ENCODE measurements around the gene PPP2R2D. TPM values are rescaled to one million over a fixed set of nuclear protein-coding genes. Genes with fewer than 3 reads are reported as not detected.

Gene PPP2R2D
- total RNA-seq, 1 donor: 23.9 TPM

- H4K20me1 ChIP-seq (ENCODE audit: insufficient read depth, low read length): no peaks in the 10 kb centered on the region
- H3K4me2 ChIP-seq (ENCODE audit: insufficient read depth, low read length): no peak overlapping the region
- no peak overlapping the region for H3K4me3 ChIP-seq (ENCODE audit: insufficient read depth, low read length)
- H3K27me3 ChIP-seq (ENCODE audit: insufficient read depth, low read length): no peaks in the 10 kb centered on the region
- no peak overlapping the region for H2AFZ ChIP-seq (ENCODE audit: low read length)
- peak; percentile 97 for DNase-seq (ENCODE audit: insufficient read length, low spot score, missing footprints)
- TF ChIP-seq CTCF (IDR thresholded peaks at IDR 0.05; ENCODE audit: extremely low read depth, low read depth, low read length): peak; percentile 87
- no peak overlapping the region for H3K27ac ChIP-seq (ENCODE audit: low read depth, low read length)
- H3K79me2 ChIP-seq (ENCODE audit: insufficient read depth, low read length): no peaks in the 10 kb centered on the region
- H3K9me3 ChIP-seq (ENCODE audit: low read depth, low read length): no peaks in the 10 kb centered on the region
- H3K4me1 ChIP-seq (ENCODE audit: insufficient read depth, low read length): no peaks in the 10 kb centered on the region
- no peaks in the 10 kb centered on the region for H3K36me3 ChIP-seq (ENCODE audit: insufficient read depth, low read length)
Observed at GRCh38 chr10:131885391-131886165, 15.2 kb upstream of the PPP2R2D start.

GRCh38 chr10:131886237-131886636, 14.6 kb upstream of the PPP2R2D start:
- Histone ChIP-seq H3K9me3 (ENCODE audit: low read depth, low read length) (no peaks in the 10 kb centered on the region), H2AFZ (ENCODE audit: low read length) (no peak overlapping the region), H3K79me2 (ENCODE audit: insufficient read depth, low read length) (no peaks in the 10 kb centered on the region), H3K36me3 (ENCODE audit: insufficient read depth, low read length) (no peaks in the 10 kb centered on the region), H3K4me1 (ENCODE audit: insufficient read depth, low read length) (no peaks in the 10 kb centered on the region), H3K4me3 (ENCODE audit: insufficient read depth, low read length) (no peak overlapping the region), H3K4me2 (ENCODE audit: insufficient read depth, low read length) (no peak overlapping the region), H3K27me3 (ENCODE audit: insufficient read depth, low read length) (no peaks in the 10 kb centered on the region), H4K20me1 (ENCODE audit: insufficient read depth, low read length) (no peaks in the 10 kb centered on the region), H3K27ac (ENCODE audit: low read depth, low read length) (no peak overlapping the region)
- no peak for TF ChIP-seq CTCF (IDR thresholded peaks at IDR 0.05; ENCODE audit: extremely low read depth, low read depth, low read length)
- DNase-seq (ENCODE audit: insufficient read length, low spot score, missing footprints): no peak

- H2AFZ ChIP-seq (ENCODE audit: low read length): no peak overlapping the region
- H3K79me2 ChIP-seq (ENCODE audit: insufficient read depth, low read length): no peaks in the 10 kb centered on the region
- H3K4me2 ChIP-seq (ENCODE audit: insufficient read depth, low read length): no peak overlapping the region
- peaks cover 16% of the 10 kb centered on the region for H3K27me3 ChIP-seq (ENCODE audit: insufficient read depth, low read length)
- H3K36me3 ChIP-seq (ENCODE audit: insufficient read depth, low read length): no peaks in the 10 kb centered on the region
- DNase-seq (ENCODE audit: insufficient read length, low spot score, missing footprints): no peak
- H4K20me1 ChIP-seq (ENCODE audit: insufficient read depth, low read length): no peaks in the 10 kb centered on the region
- no peaks in the 10 kb centered on the region for H3K4me1 ChIP-seq (ENCODE audit: insufficient read depth, low read length)
- H3K9me3 ChIP-seq (ENCODE audit: low read depth, low read length): no peaks in the 10 kb centered on the region
- TF ChIP-seq CTCF (IDR thresholded peaks at IDR 0.05; ENCODE audit: extremely low read depth, low read depth, low read length): no peak
- no peak overlapping the region for H3K4me3 ChIP-seq (ENCODE audit: insufficient read depth, low read length)
- H3K27ac ChIP-seq (ENCODE audit: low read depth, low read length): no peak overlapping the region
Observed at GRCh38 chr10:131888186-131888604, 12.6 kb upstream of the PPP2R2D start.

DNA sequence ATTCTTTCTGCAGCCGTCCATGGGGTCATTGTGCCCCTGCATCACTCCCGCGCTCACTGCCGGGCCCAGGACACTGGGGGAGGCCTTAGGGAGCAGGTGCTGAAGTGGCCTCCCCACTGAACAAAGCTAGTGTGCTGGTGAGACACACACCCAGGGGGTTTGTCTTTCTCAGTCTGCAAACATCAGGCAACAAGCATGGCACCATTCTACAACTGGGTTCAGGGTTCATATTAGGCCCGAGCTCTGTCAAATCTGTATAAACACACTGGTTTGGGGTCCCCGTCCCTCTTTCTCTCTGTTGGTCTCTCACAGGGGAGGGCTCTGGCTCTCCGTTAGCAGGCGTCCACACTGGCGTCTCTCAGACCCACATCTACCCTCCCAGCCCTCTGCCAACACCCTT, 11.1 kb upstream of the PPP2R2D start:
- H3K9me3 ChIP-seq (ENCODE audit: low read depth, low read length): no peaks in the 10 kb centered on the region
- peaks cover 27% of the 10 kb centered on the region for H3K27me3 ChIP-seq (ENCODE audit: insufficient read depth, low read length)
- no peak for TF ChIP-seq CTCF (IDR thresholded peaks at IDR 0.05; ENCODE audit: extremely low read depth, low read depth, low read length)
- H3K4me2 ChIP-seq (ENCODE audit: insufficient read depth, low read length): no peak overlapping the region
- no peaks in the 10 kb centered on the region for H4K20me1 ChIP-seq (ENCODE audit: insufficient read depth, low read length)
- H3K27ac ChIP-seq (ENCODE audit: low read depth, low read length): no peak overlapping the region
- no peak overlapping the region for H3K4me3 ChIP-seq (ENCODE audit: insufficient read depth, low read length)
- DNase-seq (ENCODE audit: insufficient read length, low spot score, missing footprints): no peak
- no peak overlapping the region for H2AFZ ChIP-seq (ENCODE audit: low read length)
- H3K79me2 ChIP-seq (ENCODE audit: insufficient read depth, low read length): no peaks in the 10 kb centered on the region
- no peaks in the 10 kb centered on the region for H3K4me1 ChIP-seq (ENCODE audit: insufficient read depth, low read length)
- no peaks in the 10 kb centered on the region for H3K36me3 ChIP-seq (ENCODE audit: insufficient read depth, low read length)
